Right lobe of liver (tissue), 4 donors: ENCODE results near the gene KCNC1.

ENCODE experiments used
- POLR2A ChIP-seq: fragments of 450-650 bp; IDR thresholded peaks from one replicate; pipeline ENCODE4 v1.6.1; 2017; ENCODE audit warnings: antibody characterized with exemption, mild to moderate bottlenecking
- TF ChIP-seq, protein P1 (sequence below), 4 donors: fragments of 200-600 bp in 3 of 4; fragments of 450-650 bp in 1 of 4; IDR thresholded peaks; one replicate each; pipeline versions ENCODE4 v1.5.1 to v1.8.0; 2016 to 2022; ENCODE audit warnings: antibody characterized with exemption in 4 of 4, mild to moderate bottlenecking in 2 of 4
- donor health status: DM: no; HTN: no; CAD: no.
- donor health status: DM: no; HTN: no; CAD: no.
- donor health status: DM: no; HTN: yes; CAD: no.

DNA sequence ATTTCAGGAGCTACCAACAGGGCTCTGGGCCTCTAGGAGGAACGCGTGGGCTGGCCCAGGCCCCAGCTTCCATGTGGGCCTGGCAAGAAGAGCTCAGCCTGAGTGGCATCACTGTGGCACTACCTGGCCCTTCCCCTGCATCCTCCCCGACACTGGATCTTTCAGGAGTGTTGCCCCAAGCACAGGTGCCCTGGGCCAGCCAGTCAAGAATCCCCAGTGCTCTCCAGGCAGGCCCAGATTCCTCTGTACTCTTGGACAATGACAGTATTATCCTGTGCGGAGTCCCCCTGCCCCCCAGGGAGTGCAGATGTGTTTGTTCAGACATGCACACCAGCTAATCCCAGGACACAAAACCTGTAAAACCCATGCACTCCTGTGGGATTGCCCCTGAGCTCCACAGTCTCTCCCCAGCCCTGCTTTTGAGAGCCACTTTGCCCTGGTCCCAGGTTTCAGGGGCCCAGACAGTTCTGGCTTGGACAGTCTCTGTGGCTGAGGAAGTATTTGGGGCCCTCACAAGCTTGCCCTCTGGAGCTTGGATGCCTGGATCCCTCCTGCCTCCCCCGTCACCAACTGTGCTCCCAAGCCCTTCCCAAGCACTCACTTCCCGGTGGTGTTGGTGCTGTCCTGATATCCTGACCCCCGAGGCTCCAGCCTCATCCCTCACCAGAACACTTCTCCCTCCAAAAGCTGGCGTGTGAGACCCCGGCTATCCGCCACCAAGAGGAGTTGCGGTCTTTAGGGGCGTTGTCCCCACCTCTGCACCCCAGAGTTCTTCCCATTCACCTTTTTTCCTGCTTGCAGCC is 39.9 kb downstream of the KCNC1 start:
- no peak for TF ChIP-seq POLR2A
- TF ChIP-seq, protein P1, sequence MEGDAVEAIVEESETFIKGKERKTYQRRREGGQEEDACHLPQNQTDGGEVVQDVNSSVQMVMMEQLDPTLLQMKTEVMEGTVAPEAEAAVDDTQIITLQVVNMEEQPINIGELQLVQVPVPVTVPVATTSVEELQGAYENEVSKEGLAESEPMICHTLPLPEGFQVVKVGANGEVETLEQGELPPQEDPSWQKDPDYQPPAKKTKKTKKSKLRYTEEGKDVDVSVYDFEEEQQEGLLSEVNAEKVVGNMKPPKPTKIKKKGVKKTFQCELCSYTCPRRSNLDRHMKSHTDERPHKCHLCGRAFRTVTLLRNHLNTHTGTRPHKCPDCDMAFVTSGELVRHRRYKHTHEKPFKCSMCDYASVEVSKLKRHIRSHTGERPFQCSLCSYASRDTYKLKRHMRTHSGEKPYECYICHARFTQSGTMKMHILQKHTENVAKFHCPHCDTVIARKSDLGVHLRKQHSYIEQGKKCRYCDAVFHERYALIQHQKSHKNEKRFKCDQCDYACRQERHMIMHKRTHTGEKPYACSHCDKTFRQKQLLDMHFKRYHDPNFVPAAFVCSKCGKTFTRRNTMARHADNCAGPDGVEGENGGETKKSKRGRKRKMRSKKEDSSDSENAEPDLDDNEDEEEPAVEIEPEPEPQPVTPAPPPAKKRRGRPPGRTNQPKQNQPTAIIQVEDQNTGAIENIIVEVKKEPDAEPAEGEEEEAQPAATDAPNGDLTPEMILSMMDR (IDR thresholded peaks at IDR 0.05): no peak
